HCT116 (cell line): Measurements from ENCODE around the gene CNTD1. TPM values are rescaled to one million over a fixed set of nuclear protein-coding genes. Genes with fewer than 3 reads are reported as not detected.

Experiments
- ATAC-seq: fragments of 200-7000 bp; cut with Tn5 transposase; 2 replicates; pipeline ENCODE4 v1.9.1; 2020; ENCODE audit warnings: mild to moderate bottlenecking, moderate library complexity
- BruUV-seq: library from RNA; stranded (reverse); fragments of 400-500 nt; replicated peaks from 2 replicates; lab custom pipeline; 2021; lab: Mats Ljungman, UMichigan
- CTCF ChIA-PET: fragments of 300-600 bp; sonication (Branson Sonifier 250); formaldehyde crosslinking; loops from one replicate; lab custom pipeline; 2021; ENCODE audit warnings: antibody characterized with exemption; lab: Charles Lee
- POLR2A ChIA-PET: fragments of 300-600, 350-600 bp; sonication (Branson Sonifier 250); formaldehyde crosslinking; loops from one replicate; lab custom pipeline; 2021; ENCODE audit warnings: antibody characterized with exemption; lab: Charles Lee
- RAD21 ChIA-PET, 2 experiments: fragments of 300-600 bp; sonication (Branson Sonifier 250); formaldehyde crosslinking; loops; one replicate each; lab custom pipeline; 2023; ENCODE audit warnings: low total read pairs in 2 of 2; ENCODE audit not compliant: uncharacterized antibody in 2 of 2, unreplicated experiment in 2 of 2, low non-redundant PET in 1 of 2; lab: Charles Lee
- DNase-seq: peaks from one replicate; pipeline ENCODE4 v3.0.0-alpha.2; 2010; ENCODE audit warnings: low read depth, low spot score
- H2AFZ ChIP-seq: fragments of 200-600 bp; shearing (Covaris generic), sonication (generic); 2 replicates; pipeline ENCODE4 v1.6.1; 2017; ENCODE audit warnings: low read depth, mixed run types, mixed read lengths, antibody characterized with exemption, low read length; ENCODE audit not compliant: poor library complexity, severe bottlenecking
- H3K27ac ChIP-seq: 2 replicates; pipeline ENCODE4 v1.5.1; 2012; ENCODE audit warnings: low read depth, low read length
- H3K27me3 ChIP-seq: fragments of 200-600 bp; sonication (generic); 2 replicates; pipeline ENCODE4 v1.6.1; 2016; ENCODE audit warnings: mixed run types, low read length, mixed read lengths; ENCODE audit not compliant: insufficient read depth
- H3K36me3 ChIP-seq, 2 experiments: fragments of 200-500 bp in 1 of 2; fragments of 200-600 bp in 1 of 2; sonication (Bioruptor generic) in 1 of 2; sonication (generic) in 1 of 2; 2 replicates each; pipeline versions ENCODE4 v1.5.1 to v1.6.1; 2014 to 2016; ENCODE audit warnings: low read length in 2 of 2, inconsistent platforms in 1 of 2, mixed read lengths in 1 of 2, mixed run types in 1 of 2; ENCODE audit not compliant: insufficient read depth in 2 of 2, control insufficient read depth in 1 of 2
- H3K4me1 ChIP-seq, 2 experiments: fragments of 200-600 bp in 1 of 2; sonication (generic) in 1 of 2; 2 replicates each; pipeline versions ENCODE4 v1.5.1 to v1.6.1; 2012 to 2017; ENCODE audit warnings: low read length in 2 of 2, inconsistent platforms in 1 of 2, mild to moderate bottlenecking in 1 of 2, mixed read lengths in 1 of 2, mixed run types in 1 of 2, moderate library complexity in 1 of 2; ENCODE audit not compliant: insufficient read depth in 2 of 2, control insufficient read depth in 1 of 2
- H3K4me2 ChIP-seq: fragments of 200-600 bp; sonication (generic); 2 replicates; pipeline ENCODE4 v1.6.1; 2017; ENCODE audit warnings: mixed run types, low read length, mixed read lengths
- H3K4me3 ChIP-seq, 2 experiments: fragments of 200-600 bp in 1 of 2; sonication (generic) in 1 of 2; replicated peaks in 1 of 2; 2 replicates each; pipeline ENCODE4 v1.5.1; 2011 to 2016; ENCODE audit warnings: low read length in 2 of 2, control low read depth in 1 of 2, low read depth in 1 of 2, mild to moderate bottlenecking in 1 of 2, mixed read lengths in 1 of 2, mixed run types in 1 of 2
- H3K79me2 ChIP-seq: fragments of 200-600 bp; sonication (generic); 2 replicates; pipeline ENCODE4 v1.6.1; 2017; ENCODE audit warnings: mild to moderate bottlenecking, mixed run types, low read length, moderate library complexity, mixed read lengths; ENCODE audit not compliant: insufficient read depth
- H3K9ac ChIP-seq: fragments of 200-600 bp; sonication (generic); 2 replicates; pipeline ENCODE4 v1.6.1; 2016; ENCODE audit warnings: low read length, mixed read lengths
- H3K9me2 ChIP-seq: fragments of 200-600 bp; sonication (generic), shearing (Covaris generic); 2 replicates; pipeline ENCODE4 v1.6.1; 2017; ENCODE audit warnings: mixed run types, mild to moderate bottlenecking, moderate library complexity; ENCODE audit not compliant: insufficient read depth
- H3K9me3 ChIP-seq, 2 experiments: fragments of 200-500 bp in 1 of 2; fragments of 200-600 bp in 1 of 2; sonication (Bioruptor generic) in 1 of 2; sonication (generic) in 1 of 2; 2 replicates each; pipeline ENCODE4 v1.6.1; 2014 to 2017; ENCODE audit warnings: low read length in 2 of 2, mixed read lengths in 2 of 2, inconsistent platforms in 1 of 2, low read depth in 1 of 2, mild to moderate bottlenecking in 1 of 2, mixed run types in 1 of 2, moderate library complexity in 1 of 2; ENCODE audit not compliant: control insufficient read depth in 1 of 2, insufficient read depth in 1 of 2
- H4K20me1 ChIP-seq: fragments of 200-600 bp; sonication (generic), shearing (Covaris generic); 2 replicates; pipeline ENCODE4 v1.6.1; 2017; ENCODE audit warnings: mixed run types, mild to moderate bottlenecking, moderate library complexity; ENCODE audit not compliant: insufficient read depth
- ELF1 ChIP-seq: IDR thresholded peaks from 2 replicates; pipeline ENCODE4 v1.6.1; 2012; ENCODE audit warnings: low read depth, borderline replicate concordance
- EZH2 ChIP-seq: fragments of 200-600 bp; sonication (generic); IDR thresholded peaks from 2 replicates; pipeline ENCODE4 v1.6.1; 2017; ENCODE audit warnings: antibody characterized with exemption, mixed run types
- JUND ChIP-seq: IDR thresholded peaks from 2 replicates; pipeline ENCODE4 v1.6.1; 2012
- ZFX ChIP-seq: fragments of 450-650 bp; IDR thresholded peaks from 2 replicates; pipeline ENCODE4 v1.6.1; 2017
- intact Hi-C: fragments of 100-400 bp; cut with micrococcal nuclease; formaldehyde crosslinking; loops from 2 replicates; pipeline ENCODE4 v1.10.0; 2022
- total RNA-seq: library from RNA; stranded (reverse); gene quantifications from one replicate; pipeline ENCODE4 v1.2.1, GENCODE V29; 2021; ENCODE audit not compliant: unreplicated experiment
- TF ChIP-seq, protein P1 (sequence below): IDR thresholded peaks from 2 replicates; pipeline ENCODE4 v1.6.1; 2011; ENCODE audit warnings: mild to moderate bottlenecking, low read length, moderate library complexity; ENCODE audit not compliant: insufficient replicate concordance; ENCODE audit errors: extremely low read depth
- TF ChIP-seq, protein P2 (sequence below), 3 experiments: fragments of 200-600 bp in 1 of 3; sonication (generic) in 1 of 3; IDR thresholded peaks in 2 of 3; conservative IDR thresholded peaks in 1 of 3; 2 replicates each; pipeline ENCODE4 v1.5.1; 2012 to 2017; ENCODE audit warnings: low read depth in 2 of 3, low read length in 2 of 3, antibody characterized with exemption in 1 of 3, borderline replicate concordance in 1 of 3, control low read depth in 1 of 3, mild to moderate bottlenecking in 1 of 3, mixed read lengths in 1 of 3, mixed run types in 1 of 3, moderate library complexity in 1 of 3; ENCODE audit not compliant: insufficient read depth in 1 of 3
- TF ChIP-seq, protein P3 (sequence below): IDR thresholded peaks from 2 replicates; pipeline ENCODE4 v1.6.1; 2012; ENCODE audit warnings: low read depth

Gene CNTD1
- total RNA-seq, 1 experiment from 2014 or later: not detected

DNA sequence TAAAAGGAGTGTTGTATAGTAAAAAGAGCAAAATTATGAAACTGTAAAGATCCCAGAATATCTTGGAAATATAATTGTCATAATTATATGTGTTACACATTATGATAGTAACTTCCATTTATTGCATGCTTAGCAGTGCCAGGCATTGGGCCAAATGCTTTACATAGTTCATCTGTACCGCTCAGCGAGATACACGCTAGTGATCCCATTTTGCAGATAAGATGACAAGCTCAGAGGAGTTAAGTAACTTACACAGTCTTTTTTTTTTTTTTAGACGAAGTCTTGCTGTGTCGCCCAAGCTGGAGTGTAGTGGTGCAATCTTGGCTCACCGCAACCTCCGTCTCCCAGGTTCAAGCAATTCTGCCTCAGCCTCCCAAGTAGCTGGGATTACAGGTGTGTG is 47.0 kb upstream of the CNTD1 start:
- TF ChIP-seq JUND: no peak
- TF ChIP-seq ZFX: no peak
- TF ChIP-seq ELF1: no peak
- no peak for TF ChIP-seq EZH2
- TF ChIP-seq, protein P1, sequence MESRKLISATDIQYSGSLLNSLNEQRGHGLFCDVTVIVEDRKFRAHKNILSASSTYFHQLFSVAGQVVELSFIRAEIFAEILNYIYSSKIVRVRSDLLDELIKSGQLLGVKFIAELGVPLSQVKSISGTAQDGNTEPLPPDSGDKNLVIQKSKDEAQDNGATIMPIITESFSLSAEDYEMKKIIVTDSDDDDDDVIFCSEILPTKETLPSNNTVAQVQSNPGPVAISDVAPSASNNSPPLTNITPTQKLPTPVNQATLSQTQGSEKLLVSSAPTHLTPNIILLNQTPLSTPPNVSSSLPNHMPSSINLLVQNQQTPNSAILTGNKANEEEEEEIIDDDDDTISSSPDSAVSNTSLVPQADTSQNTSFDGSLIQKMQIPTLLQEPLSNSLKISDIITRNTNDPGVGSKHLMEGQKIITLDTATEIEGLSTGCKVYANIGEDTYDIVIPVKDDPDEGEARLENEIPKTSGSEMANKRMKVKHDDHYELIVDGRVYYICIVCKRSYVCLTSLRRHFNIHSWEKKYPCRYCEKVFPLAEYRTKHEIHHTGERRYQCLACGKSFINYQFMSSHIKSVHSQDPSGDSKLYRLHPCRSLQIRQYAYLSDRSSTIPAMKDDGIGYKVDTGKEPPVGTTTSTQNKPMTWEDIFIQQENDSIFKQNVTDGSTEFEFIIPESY: no peak
- TF ChIP-seq, protein P2, sequence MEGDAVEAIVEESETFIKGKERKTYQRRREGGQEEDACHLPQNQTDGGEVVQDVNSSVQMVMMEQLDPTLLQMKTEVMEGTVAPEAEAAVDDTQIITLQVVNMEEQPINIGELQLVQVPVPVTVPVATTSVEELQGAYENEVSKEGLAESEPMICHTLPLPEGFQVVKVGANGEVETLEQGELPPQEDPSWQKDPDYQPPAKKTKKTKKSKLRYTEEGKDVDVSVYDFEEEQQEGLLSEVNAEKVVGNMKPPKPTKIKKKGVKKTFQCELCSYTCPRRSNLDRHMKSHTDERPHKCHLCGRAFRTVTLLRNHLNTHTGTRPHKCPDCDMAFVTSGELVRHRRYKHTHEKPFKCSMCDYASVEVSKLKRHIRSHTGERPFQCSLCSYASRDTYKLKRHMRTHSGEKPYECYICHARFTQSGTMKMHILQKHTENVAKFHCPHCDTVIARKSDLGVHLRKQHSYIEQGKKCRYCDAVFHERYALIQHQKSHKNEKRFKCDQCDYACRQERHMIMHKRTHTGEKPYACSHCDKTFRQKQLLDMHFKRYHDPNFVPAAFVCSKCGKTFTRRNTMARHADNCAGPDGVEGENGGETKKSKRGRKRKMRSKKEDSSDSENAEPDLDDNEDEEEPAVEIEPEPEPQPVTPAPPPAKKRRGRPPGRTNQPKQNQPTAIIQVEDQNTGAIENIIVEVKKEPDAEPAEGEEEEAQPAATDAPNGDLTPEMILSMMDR (IDR thresholded peaks at IDR 0.05 in 2 of 3, conservative IDR thresholded peaks at IDR 0.05 in 1 of 3; ENCODE audit: borderline replicate concordance in 1 of 3, insufficient read depth in 1 of 3, low read depth in 2 of 3, low read length in 2 of 3): no peak
- TF ChIP-seq, protein P3, sequence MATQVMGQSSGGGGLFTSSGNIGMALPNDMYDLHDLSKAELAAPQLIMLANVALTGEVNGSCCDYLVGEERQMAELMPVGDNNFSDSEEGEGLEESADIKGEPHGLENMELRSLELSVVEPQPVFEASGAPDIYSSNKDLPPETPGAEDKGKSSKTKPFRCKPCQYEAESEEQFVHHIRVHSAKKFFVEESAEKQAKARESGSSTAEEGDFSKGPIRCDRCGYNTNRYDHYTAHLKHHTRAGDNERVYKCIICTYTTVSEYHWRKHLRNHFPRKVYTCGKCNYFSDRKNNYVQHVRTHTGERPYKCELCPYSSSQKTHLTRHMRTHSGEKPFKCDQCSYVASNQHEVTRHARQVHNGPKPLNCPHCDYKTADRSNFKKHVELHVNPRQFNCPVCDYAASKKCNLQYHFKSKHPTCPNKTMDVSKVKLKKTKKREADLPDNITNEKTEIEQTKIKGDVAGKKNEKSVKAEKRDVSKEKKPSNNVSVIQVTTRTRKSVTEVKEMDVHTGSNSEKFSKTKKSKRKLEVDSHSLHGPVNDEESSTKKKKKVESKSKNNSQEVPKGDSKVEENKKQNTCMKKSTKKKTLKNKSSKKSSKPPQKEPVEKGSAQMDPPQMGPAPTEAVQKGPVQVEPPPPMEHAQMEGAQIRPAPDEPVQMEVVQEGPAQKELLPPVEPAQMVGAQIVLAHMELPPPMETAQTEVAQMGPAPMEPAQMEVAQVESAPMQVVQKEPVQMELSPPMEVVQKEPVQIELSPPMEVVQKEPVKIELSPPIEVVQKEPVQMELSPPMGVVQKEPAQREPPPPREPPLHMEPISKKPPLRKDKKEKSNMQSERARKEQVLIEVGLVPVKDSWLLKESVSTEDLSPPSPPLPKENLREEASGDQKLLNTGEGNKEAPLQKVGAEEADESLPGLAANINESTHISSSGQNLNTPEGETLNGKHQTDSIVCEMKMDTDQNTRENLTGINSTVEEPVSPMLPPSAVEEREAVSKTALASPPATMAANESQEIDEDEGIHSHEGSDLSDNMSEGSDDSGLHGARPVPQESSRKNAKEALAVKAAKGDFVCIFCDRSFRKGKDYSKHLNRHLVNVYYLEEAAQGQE: no peak
- Histone ChIP-seq H3K4me3 (no peak overlapping the region), H3K36me3 (no peaks in the 10 kb centered on the region), H3K4me2 (no peak overlapping the region), H4K20me1 (no peaks in the 10 kb centered on the region), H3K79me2 (no peaks in the 10 kb centered on the region), H3K4me1 (no peaks in the 10 kb centered on the region), H3K9me3 (no peaks in the 10 kb centered on the region), H3K9ac (no peak overlapping the region), H3K9me2 (no peaks in the 10 kb centered on the region), H3K27me3 (no peaks in the 10 kb centered on the region), H3K27ac (no peak overlapping the region), H2AFZ (no peak overlapping the region)
- DNase-seq: no peak
- ATAC-seq: no peak
- ChIA-PET CTCF (interaction anchor here (3.1 kb wide), 1 partner anchor 12 kb away, joined by 24 read pairs; no protein-coding TSS in a partner anchor), POLR2A (no interaction called here), RAD21 (no interaction called here)
- no TSS peak for BruUV-seq
- intact Hi-C loops: no loop called here
